HepG2 (cell line): ENCODE data around the gene HTD2. TPM values are rescaled to one million over a fixed set of nuclear protein-coding genes. Genes with fewer than 3 reads are reported as not detected.

Experiments
- ASH2L ChIP-seq: fragments of 300-600, 200-600 bp; sonication (generic); IDR thresholded peaks from 2 replicates; pipeline ENCODE4 v1.7.0; 2017; ENCODE audit warnings: low read depth, mild to moderate bottlenecking, moderate library complexity, mixed read lengths, low read length; ENCODE audit not compliant: insufficient read length
- DZIP1 ChIP-seq: sonication (generic); formaldehyde crosslinking; IDR thresholded peaks from 2 replicates; pipeline ENCODE4 v1.5.0; 2020; ENCODE audit warnings: mild to moderate bottlenecking, missing genetic modification reagents
- GFI1 ChIP-seq: sonication (generic); formaldehyde crosslinking; IDR thresholded peaks from 2 replicates; pipeline ENCODE4 v1.5.0; 2020; ENCODE audit warnings: missing genetic modification reagents, mild to moderate bottlenecking, borderline replicate concordance
- HNRNPL ChIP-seq: fragments of 200-400 bp; formaldehyde crosslinking; IDR thresholded peaks from 2 replicates; pipeline ENCODE4 v1.6.1; 2017; ENCODE audit warnings: mild to moderate bottlenecking, low read depth, low read length
- JDP2 ChIP-seq: sonication (generic); formaldehyde crosslinking; IDR thresholded peaks from 2 replicates; pipeline ENCODE4 v1.8.1; 2022; ENCODE audit warnings: missing genetic modification reagents, borderline replicate concordance
- JUN ChIP-seq: sonication (generic); formaldehyde crosslinking; IDR thresholded peaks from 2 replicates; pipeline ENCODE4 v1.4.0; 2020; ENCODE audit warnings: mild to moderate bottlenecking, missing genetic modification reagents
- KAT7 ChIP-seq: IDR thresholded peaks from 2 replicates; pipeline ENCODE4 v1.6.1; 2018; ENCODE audit warnings: borderline replicate concordance, missing compliant biosample characterization
- KMT2B ChIP-seq: IDR thresholded peaks from 2 replicates; pipeline ENCODE4 v1.6.1; 2016; ENCODE audit warnings: missing genetic modification reagents, missing compliant biosample characterization
- MIER2 ChIP-seq: IDR thresholded peaks from 2 replicates; pipeline ENCODE4 v1.6.1; 2016; ENCODE audit warnings: missing biosample characterization, missing genetic modification reagents
- NKX3-1 ChIP-seq: sonication (generic); formaldehyde crosslinking; IDR thresholded peaks from 2 replicates; pipeline ENCODE4 v1.5.0; 2020; ENCODE audit warnings: missing genetic modification reagents
- RBM39 ChIP-seq: fragments of 200-400 bp; formaldehyde crosslinking; IDR thresholded peaks from one replicate; pipeline ENCODE4 v1.6.1; 2018; ENCODE audit warnings: antibody characterized with exemption, mild to moderate bottlenecking, low read depth, low read length; ENCODE audit not compliant: poor library complexity, severe bottlenecking
- SALL1 ChIP-seq: sonication (generic); formaldehyde crosslinking; IDR thresholded peaks from 2 replicates; pipeline ENCODE4 v1.8.0; 2022; ENCODE audit warnings: mild to moderate bottlenecking, missing genetic modification reagents
- SMAD3 ChIP-seq: sonication (generic); formaldehyde crosslinking; IDR thresholded peaks from 2 replicates; pipeline ENCODE4 v1.4.0; 2020; ENCODE audit warnings: missing genetic modification reagents
- TOE1 ChIP-seq: sonication (generic); formaldehyde crosslinking; IDR thresholded peaks from 2 replicates; pipeline ENCODE4 v1.4.0; 2020; ENCODE audit warnings: mild to moderate bottlenecking, missing genetic modification reagents
- XRCC5 ChIP-seq: fragments of 200-400 bp; formaldehyde crosslinking; optimal IDR thresholded peaks from 2 replicates; pipeline ENCODE3; 2017; ENCODE audit warnings: mild to moderate bottlenecking, low read length
- ZBTB8A ChIP-seq: sonication (generic); formaldehyde crosslinking; IDR thresholded peaks from 2 replicates; pipeline ENCODE4 v1.4.0; 2020; ENCODE audit warnings: mild to moderate bottlenecking, low read depth, missing genetic modification reagents, borderline replicate concordance
- ZC3H4 ChIP-seq: sonication (generic); formaldehyde crosslinking; IDR thresholded peaks from 2 replicates; pipeline ENCODE4 v1.4.0; 2020; ENCODE audit warnings: missing genetic modification reagents, borderline replicate concordance
- ZNF329 ChIP-seq: sonication (generic); formaldehyde crosslinking; IDR thresholded peaks from 2 replicates; pipeline ENCODE4 v1.9.0; 2021; ENCODE audit warnings: low read depth, mild to moderate bottlenecking, missing genetic modification reagents
- ZNF546 ChIP-seq: sonication (generic); formaldehyde crosslinking; conservative IDR thresholded peaks from 2 replicates; pipeline ENCODE4 v1.8.1; 2023; ENCODE audit warnings: mild to moderate bottlenecking, missing genetic modification reagents
- ZNF720 ChIP-seq: sonication (generic); formaldehyde crosslinking; IDR thresholded peaks from 2 replicates; pipeline ENCODE4 v1.4.0; 2020; ENCODE audit warnings: missing genetic modification reagents
- ZNF75D ChIP-seq: sonication (generic); formaldehyde crosslinking; IDR thresholded peaks from 2 replicates; pipeline ENCODE4 v1.8.1; 2023; ENCODE audit warnings: missing genetic modification reagents, mild to moderate bottlenecking, borderline replicate concordance
- ZSCAN12 ChIP-seq: sonication (generic); formaldehyde crosslinking; IDR thresholded peaks from 2 replicates; pipeline ENCODE4 v1.9.0; 2021; ENCODE audit warnings: mild to moderate bottlenecking, missing genetic modification reagents
- ZSCAN31 ChIP-seq: sonication (generic); formaldehyde crosslinking; IDR thresholded peaks from 2 replicates; pipeline ENCODE4 v1.5.0; 2020; ENCODE audit warnings: low read depth, mild to moderate bottlenecking, missing genetic modification reagents
- polyA plus RNA-seq, 8 experiments: library from polyadenylated mRNA; depleted of rRNA in 3 of 8; stranded (reverse) in 7 of 8; unstranded in 1 of 8; fragments of >200 nt; fragmentation: Illumina TruSeq in 4 of 8; extraction: Trizol in 4 of 8; gene quantifications; 2 replicates each; pipeline versions ENCODE4 v1.2.1 to v1.2.3, GENCODE V29; 2011 to 2016; ENCODE audit warnings: low read depth in 4 of 8, missing spikeins in 1 of 8, mixed read lengths in 1 of 8; ENCODE audit not compliant: insufficient read depth in 1 of 8
- total RNA-seq, 5 experiments: library from RNA; depleted of rRNA; stranded (reverse); fragments of >200 nt; fragmentation: Illumina TruSeq; extraction: Trizol; gene quantifications; 2 replicates each; pipeline ENCODE4 v1.2.3, GENCODE V29; 2016; ENCODE audit warnings: low read depth in 1 of 5
- TF ChIP-seq, protein P1 (sequence below): sonication (generic); formaldehyde crosslinking; IDR thresholded peaks from 2 replicates; pipeline ENCODE4 v1.4.0; 2020; ENCODE audit warnings: low read depth, missing genetic modification reagents

The HTD2 gene
- total and polyA plus RNA-seq, 2 of the 13 experiments (the other 11 are each of a cell fraction or from before 2014, with no cell fraction given) = 8.6 to 13.7 TPM

GRCh38 chr3:58305882-58306711 lies at the start of gene HTD2, which contains the start of gene RPP14 (continued):
- TF ChIP-seq, protein P1, sequence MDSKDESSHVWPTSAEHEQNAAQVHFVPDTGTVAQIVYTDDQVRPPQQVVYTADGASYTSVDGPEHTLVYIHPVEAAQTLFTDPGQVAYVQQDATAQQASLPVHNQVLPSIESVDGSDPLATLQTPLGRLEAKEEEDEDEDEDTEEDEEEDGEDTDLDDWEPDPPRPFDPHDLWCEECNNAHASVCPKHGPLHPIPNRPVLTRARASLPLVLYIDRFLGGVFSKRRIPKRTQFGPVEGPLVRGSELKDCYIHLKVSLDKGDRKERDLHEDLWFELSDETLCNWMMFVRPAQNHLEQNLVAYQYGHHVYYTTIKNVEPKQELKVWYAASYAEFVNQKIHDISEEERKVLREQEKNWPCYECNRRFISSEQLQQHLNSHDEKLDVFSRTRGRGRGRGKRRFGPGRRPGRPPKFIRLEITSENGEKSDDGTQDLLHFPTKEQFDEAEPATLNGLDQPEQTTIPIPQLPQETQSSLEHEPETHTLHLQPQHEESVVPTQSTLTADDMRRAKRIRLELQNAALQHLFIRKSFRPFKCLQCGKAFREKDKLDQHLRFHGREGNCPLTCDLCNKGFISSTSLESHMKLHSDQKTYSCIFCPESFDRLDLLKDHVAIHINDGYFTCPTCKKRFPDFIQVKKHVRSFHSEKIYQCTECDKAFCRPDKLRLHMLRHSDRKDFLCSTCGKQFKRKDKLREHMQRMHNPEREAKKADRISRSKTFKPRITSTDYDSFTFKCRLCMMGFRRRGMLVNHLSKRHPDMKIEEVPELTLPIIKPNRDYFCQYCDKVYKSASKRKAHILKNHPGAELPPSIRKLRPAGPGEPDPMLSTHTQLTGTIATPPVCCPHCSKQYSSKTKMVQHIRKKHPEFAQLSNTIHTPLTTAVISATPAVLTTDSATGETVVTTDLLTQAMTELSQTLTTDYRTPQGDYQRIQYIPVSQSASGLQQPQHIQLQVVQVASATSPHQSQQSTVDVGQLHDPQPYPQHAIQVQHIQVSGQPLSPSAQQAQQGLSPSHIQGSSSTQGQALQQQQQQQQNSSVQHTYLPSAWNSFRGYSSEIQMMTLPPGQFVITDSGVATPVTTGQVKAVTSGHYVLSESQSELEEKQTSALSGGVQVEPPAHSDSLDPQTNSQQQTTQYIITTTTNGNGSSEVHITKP (CRISPR knock-in tag) = peak; percentile 63
- TF ChIP-seq KMT2B (CRISPR knock-in tag) (peak; percentile 94), NKX3-1 (CRISPR knock-in tag) (no peak), TOE1 (CRISPR knock-in tag) (peak; percentile 62; the same call in 1 of the 2 replicates), ZC3H4 (CRISPR knock-in tag) (0 out of 2 replicates have a peak, but pooled peaks have one; percentile 21), ZNF546 (no peak), DZIP1 (CRISPR knock-in tag) (peak; percentile 56; the same call in 1 of the 2 replicates), ZNF75D (CRISPR knock-in tag) (no peak), ZSCAN12 (CRISPR knock-in tag) (no peak), SMAD3 (CRISPR knock-in tag) (peak; percentile 68), HNRNPL (peak; percentile 66; the same call in 1 of the 2 replicates), JDP2 (CRISPR knock-in tag) (no peak), ASH2L (peak; percentile 96), ZBTB8A (CRISPR knock-in tag) (no peak), MIER2 (CRISPR knock-in tag) (peak; percentile 63), KAT7 (CRISPR knock-in tag) (peak; percentile 89; the same call in 1 of the 2 replicates), SALL1 (CRISPR knock-in tag) (peak; percentile 83), ZSCAN31 (CRISPR knock-in tag) (peak; percentile 87), JUN (CRISPR knock-in tag) (peak; percentile 61; the same call in 1 of the 2 replicates), XRCC5 (peak; percentile 94), GFI1 (CRISPR knock-in tag) (peak; percentile 40; the same call in 1 of the 2 replicates), ZNF329 (CRISPR knock-in tag) (peak; percentile 71; the same call in 1 of the 2 replicates), ZNF720 (CRISPR knock-in tag) (no peak), RBM39 (peak; percentile 75)
